Measurements from ENCODE around the gene DMAC2L.
A peak's percentile ranks its signal among the peaks of the same experiment; 100 is the strongest.

Gene DMAC2L

GRCh38 chr14:50340045-50340444, 27.9 kb downstream of the DMAC2L start:
- no peaks in the 10 kb centered on the region for H3K79me2 ChIP-seq (ENCODE audit: insufficient read depth, low read length)
- no peak overlapping the region for H3K4me2 ChIP-seq (ENCODE audit: low read depth, low read length, poor library complexity, severe bottlenecking)
- H3K9me3 ChIP-seq (ENCODE audit: insufficient read depth, low read depth, low read length) = no peaks in the 10 kb centered on the region
- H3F3A ChIP-seq (ENCODE audit: low read depth) = no peaks in the 10 kb centered on the region
- H3K9me2 ChIP-seq (replicated peaks; ENCODE audit: low read depth, low read length) = no peaks in the 10 kb centered on the region
- peaks cover 27% of the 10 kb centered on the region for H3K4me1 ChIP-seq (ENCODE audit: insufficient read depth, low read length, poor library complexity, severe bottlenecking)
- no peaks in the 10 kb centered on the region for H3K27me3 ChIP-seq (ENCODE audit: insufficient read depth, low read length, poor library complexity, severe bottlenecking)
- no peak overlapping the region for H3K9ac ChIP-seq (ENCODE audit: low read depth, low read length, poor library complexity, severe bottlenecking)
- TF ChIP-seq CTCF (conservative IDR thresholded peaks at IDR 0.05; ENCODE audit: low read length) = no peak
- TF ChIP-seq EZH2phosphoT487 (IDR thresholded peaks at IDR 0.05; ENCODE audit: borderline replicate concordance) = no peak
- H4K20me1 ChIP-seq (ENCODE audit: insufficient read depth, low read length, poor library complexity, severe bottlenecking) = no peaks in the 10 kb centered on the region
- H2AFZ ChIP-seq (ENCODE audit: low read length) = no peak overlapping the region
- no peaks in the 10 kb centered on the region for H3K36me3 ChIP-seq (ENCODE audit: insufficient read depth, low read length)
- no peak overlapping the region for H3K4me3 ChIP-seq (ENCODE audit: low read length, poor library complexity, severe bottlenecking)

- H3K9me2 ChIP-seq (replicated peaks; ENCODE audit: low read depth, low read length) = no peaks in the 10 kb centered on the region
- no peaks in the 10 kb centered on the region for H4K20me1 ChIP-seq (ENCODE audit: insufficient read depth, low read length, poor library complexity, severe bottlenecking)
- H3K9ac ChIP-seq (ENCODE audit: low read depth, low read length, poor library complexity, severe bottlenecking) = no peak overlapping the region
- H3K79me2 ChIP-seq (ENCODE audit: insufficient read depth, low read length) = no peaks in the 10 kb centered on the region
- no peak overlapping the region for H3K4me3 ChIP-seq (ENCODE audit: low read length, poor library complexity, severe bottlenecking)
- no peak overlapping the region for H2AFZ ChIP-seq (ENCODE audit: low read length)
- TF ChIP-seq CTCF (conservative IDR thresholded peaks at IDR 0.05; ENCODE audit: low read length) (peak; percentile 65), EZH2phosphoT487 (IDR thresholded peaks at IDR 0.05; ENCODE audit: borderline replicate concordance) (no peak)
- H3K4me2 ChIP-seq (ENCODE audit: low read depth, low read length, poor library complexity, severe bottlenecking) = no peak overlapping the region
- no peaks in the 10 kb centered on the region for H3K9me3 ChIP-seq (ENCODE audit: insufficient read depth, low read depth, low read length)
- H3F3A ChIP-seq (ENCODE audit: low read depth) = no peaks in the 10 kb centered on the region
- no peaks in the 10 kb centered on the region for H3K27me3 ChIP-seq (ENCODE audit: insufficient read depth, low read length, poor library complexity, severe bottlenecking)
- H3K4me1 ChIP-seq (ENCODE audit: insufficient read depth, low read length, poor library complexity, severe bottlenecking) = peaks cover 23% of the 10 kb centered on the region
- no peaks in the 10 kb centered on the region for H3K36me3 ChIP-seq (ENCODE audit: insufficient read depth, low read length)
Measured at GRCh38 chr14:50340963-50341362, 28.8 kb downstream of the DMAC2L start.

GRCh38 chr14:50342221-50343078, 30.3 kb downstream of the DMAC2L start:
- peak overlapping the region; percentile 3 for H3K9ac ChIP-seq (ENCODE audit: low read depth, low read length, poor library complexity, severe bottlenecking)
- no peaks in the 10 kb centered on the region for H3K27me3 ChIP-seq (ENCODE audit: insufficient read depth, low read length, poor library complexity, severe bottlenecking)
- peak overlapping the region; percentile 21 for H3K4me2 ChIP-seq (ENCODE audit: low read depth, low read length, poor library complexity, severe bottlenecking)
- peaks cover 20% of the 10 kb centered on the region for H3K4me1 ChIP-seq (ENCODE audit: insufficient read depth, low read length, poor library complexity, severe bottlenecking)
- H3K4me3 ChIP-seq (ENCODE audit: low read length, poor library complexity, severe bottlenecking) = peak overlapping the region; percentile 3
- H3K79me2 ChIP-seq (ENCODE audit: insufficient read depth, low read length) = no peaks in the 10 kb centered on the region
- no peaks in the 10 kb centered on the region for H4K20me1 ChIP-seq (ENCODE audit: insufficient read depth, low read length, poor library complexity, severe bottlenecking)
- no peaks in the 10 kb centered on the region for H3K9me3 ChIP-seq (ENCODE audit: insufficient read depth, low read depth, low read length)
- H3K9me2 ChIP-seq (replicated peaks; ENCODE audit: low read depth, low read length) = no peaks in the 10 kb centered on the region
- no peaks in the 10 kb centered on the region for H3K36me3 ChIP-seq (ENCODE audit: insufficient read depth, low read length)
- H3F3A ChIP-seq (ENCODE audit: low read depth) = no peaks in the 10 kb centered on the region
- TF ChIP-seq CTCF (conservative IDR thresholded peaks at IDR 0.05; ENCODE audit: low read length) (peak; percentile 80), EZH2phosphoT487 (IDR thresholded peaks at IDR 0.05; ENCODE audit: borderline replicate concordance) (no peak)
- H2AFZ ChIP-seq (ENCODE audit: low read length) = no peak overlapping the region
